IMR-90 (cell line): ENCODE data around the gene RFX2. TPM values are rescaled to one million over a fixed set of nuclear protein-coding genes. Genes with fewer than 3 reads are reported as not detected.

Experiments used
- ATAC-seq: fragments of 200-7000 bp; cut with Tn5 transposase; 2 replicates; pipeline ENCODE4 v1.9.1; 2020; ENCODE audit warnings: low read depth, mild to moderate bottlenecking, moderate library complexity
- BruUV-seq: library from RNA; stranded (reverse); fragments of 400-500 nt; replicated peaks from 2 replicates; lab custom pipeline; 2021; lab: Mats Ljungman, UMichigan
- CTCF ChIA-PET: fragments of 300-600 bp; formaldehyde crosslinking; extraction: SDS; loops from one replicate; lab custom pipeline; 2021; ENCODE audit warnings: antibody characterized with exemption; lab: Yijun Ruan, JAX
- POLR2A ChIA-PET: fragments of 300-600 bp; sonication (Branson Sonifier 250); formaldehyde crosslinking; loops from one replicate; lab custom pipeline; 2022; ENCODE audit warnings: antibody characterized with exemption; ENCODE audit not compliant: unreplicated experiment; lab: Charles Lee
- DNase-seq: peaks from one replicate; pipeline ENCODE4 v3.0.0; 2013
- H2AFZ ChIP-seq: replicated peaks from 2 replicates; pipeline ENCODE3; 2013; ENCODE audit warnings: low read length, mild to moderate bottlenecking; ENCODE audit not compliant: poor library complexity
- H2AK5ac ChIP-seq: 2 replicates; pipeline ENCODE4 v1.6.1; 2013; ENCODE audit warnings: low read depth, low read length, inconsistent platforms
- H2AK9ac ChIP-seq: replicated peaks from 2 replicates; pipeline ENCODE3; 2013; ENCODE audit warnings: mild to moderate bottlenecking, low read depth, low read length, moderate library complexity; ENCODE audit not compliant: poor library complexity
- H2BK120ac ChIP-seq: 2 replicates; pipeline ENCODE4 v1.6.1; 2013; ENCODE audit warnings: low read depth, low read length, inconsistent platforms
- H2BK15ac ChIP-seq: 3 replicates; pipeline ENCODE4 v1.6.1; 2013; ENCODE audit warnings: low read depth, low read length, inconsistent platforms
- H2BK20ac ChIP-seq: 2 replicates; pipeline ENCODE4 v1.6.1; 2013; ENCODE audit warnings: low read depth, mild to moderate bottlenecking, inconsistent platforms, low read length, moderate library complexity
- H2BK5ac ChIP-seq: 2 replicates; pipeline ENCODE4 v1.6.1; 2013; ENCODE audit warnings: mild to moderate bottlenecking, low read depth, low read length, inconsistent platforms; ENCODE audit not compliant: poor library complexity, severe bottlenecking
- H3K14ac ChIP-seq: replicated peaks from 2 replicates; pipeline ENCODE4 v1.6.1; 2013; ENCODE audit warnings: low read depth, low read length, inconsistent platforms
- H3K18ac ChIP-seq: 2 replicates; pipeline ENCODE4 v1.6.1; 2013; ENCODE audit warnings: low read depth, low read length, control low read depth
- H3K23ac ChIP-seq: 2 replicates; pipeline ENCODE4 v1.6.1; 2013; ENCODE audit warnings: low read depth, low read length, inconsistent platforms
- H3K27ac ChIP-seq: 2 replicates; pipeline ENCODE4 v1.5.1; 2013; ENCODE audit warnings: mild to moderate bottlenecking, control low read depth, low read length; ENCODE audit not compliant: insufficient read depth
- H3K27me3 ChIP-seq: 2 replicates; pipeline ENCODE4 v1.6.1; 2013; ENCODE audit warnings: low read length; ENCODE audit not compliant: control insufficient read depth, insufficient read depth
- H3K36me3 ChIP-seq: 2 replicates; pipeline ENCODE4 v1.6.1; 2013; ENCODE audit warnings: low read length, mixed read lengths; ENCODE audit not compliant: control insufficient read depth, insufficient read depth
- H3K4ac ChIP-seq: 2 replicates; pipeline ENCODE4 v1.6.1; 2013; ENCODE audit warnings: low read depth, low read length, inconsistent platforms
- H3K4me1 ChIP-seq: 2 replicates; pipeline ENCODE4 v1.6.1; 2013; ENCODE audit warnings: low read length, mixed read lengths; ENCODE audit not compliant: control insufficient read depth, insufficient read depth
- H3K4me2 ChIP-seq: 2 replicates; pipeline ENCODE4 v1.6.1; 2013; ENCODE audit warnings: low read depth, mild to moderate bottlenecking, control low read depth, low read length, moderate library complexity
- H3K4me3 ChIP-seq: 2 replicates; pipeline ENCODE4 v1.5.1; 2013; ENCODE audit warnings: low read depth, mild to moderate bottlenecking, control low read depth, low read length, moderate library complexity; ENCODE audit not compliant: insufficient read depth
- H3K56ac ChIP-seq: 2 replicates; pipeline ENCODE4 v1.6.1; 2013; ENCODE audit warnings: low read length, inconsistent platforms; ENCODE audit not compliant: insufficient read depth; ENCODE audit errors: extremely low read depth
- H3K79me1 ChIP-seq, 2 experiments: 2 replicates each; pipeline ENCODE4 v1.6.1; 2013; ENCODE audit warnings: low read length in 2 of 2, inconsistent platforms in 1 of 2, low read depth in 1 of 2
- H3K9ac ChIP-seq: 2 replicates; pipeline ENCODE4 v1.6.1; 2013; ENCODE audit warnings: low read depth, low read length, control low read depth
- H3K9me1 ChIP-seq: 2 replicates; pipeline ENCODE4 v1.6.1; 2013; ENCODE audit warnings: low read length, inconsistent platforms; ENCODE audit not compliant: insufficient read depth
- H3K9me3 ChIP-seq: 2 replicates; pipeline ENCODE4 v1.6.1; 2013; ENCODE audit warnings: low read length; ENCODE audit not compliant: control insufficient read depth, insufficient read depth
- H4K20me1 ChIP-seq: 2 replicates; pipeline ENCODE4 v1.6.1; 2013; ENCODE audit warnings: low read length, inconsistent platforms; ENCODE audit not compliant: insufficient read depth
- H4K5ac ChIP-seq: 2 replicates; pipeline ENCODE4 v1.6.1; 2013; ENCODE audit warnings: mild to moderate bottlenecking, low read depth, low read length, control low read depth
- H4K8ac ChIP-seq, 2 experiments: 2 replicates each; pipeline ENCODE4 v1.6.1; 2013; ENCODE audit warnings: low read depth in 2 of 2, low read length in 2 of 2, control low read depth in 1 of 2, inconsistent platforms in 1 of 2
- H4K91ac ChIP-seq: 2 replicates; pipeline ENCODE4 v1.6.1; 2013; ENCODE audit warnings: low read depth, low read length, inconsistent platforms; ENCODE audit not compliant: insufficient read depth
- BHLHE40 ChIP-seq: fragments of 150-350 bp; IDR thresholded peaks from 2 replicates; pipeline ENCODE4 v1.6.1; 2016; ENCODE audit warnings: mild to moderate bottlenecking, low read depth, low read length
- CEBPB ChIP-seq: IDR thresholded peaks from 2 replicates; pipeline ENCODE4 v1.6.1; 2012; ENCODE audit warnings: low read depth, low read length, improper control_type of control experiment
- MAFK ChIP-seq: IDR thresholded peaks from 2 replicates; pipeline ENCODE4 v1.6.1; 2012; ENCODE audit warnings: low read depth, low read length, improper control_type of control experiment
- MXI1 ChIP-seq: IDR thresholded peaks from 2 replicates; pipeline ENCODE4 v1.6.1; 2012; ENCODE audit warnings: low read depth, mild to moderate bottlenecking, low read length, moderate library complexity, borderline replicate concordance
- NFE2L2 ChIP-seq: fragments of 150-350 bp; IDR thresholded peaks from 2 replicates; pipeline ENCODE4 v1.6.1; 2016; ENCODE audit warnings: low read depth, mild to moderate bottlenecking, low read length
- POLR2A ChIP-seq: IDR thresholded peaks from 2 replicates; pipeline ENCODE4 v1.6.1; 2012; ENCODE audit warnings: mild to moderate bottlenecking, low read depth, low read length
- RAD21 ChIP-seq: IDR thresholded peaks from 2 replicates; pipeline ENCODE4 v1.6.1; 2012; ENCODE audit warnings: low read length, improper control_type of control experiment
- RFX5 ChIP-seq: IDR thresholded peaks from 2 replicates; pipeline ENCODE4 v1.8.0; 2012; ENCODE audit warnings: low read depth, mild to moderate bottlenecking, low read length, moderate library complexity
- USF2 ChIP-seq: fragments of 150-350 bp; IDR thresholded peaks from 2 replicates; pipeline ENCODE4 v1.6.1; 2017; ENCODE audit warnings: mild to moderate bottlenecking, antibody characterized with exemption, low read length, low read depth
- WGBS, 2 experiments: methylation state at CpG; one replicate each; pipeline versions ENCODE4 v1.1.5 to v1.1.7; 2013; ENCODE audit warnings: missing lambda C conversion rate in 2 of 2; ENCODE audit not compliant: insufficient read length in 1 of 2; ENCODE audit errors: extremely low coverage in 2 of 2; 5-methylcytosine and 5-hydroxymethylcytosine counted together
- dilution Hi-C: fragments of 300-500 bp; cut with HindIII; formaldehyde crosslinking; loops from one replicate; pipeline ENCODE4 v1.14.3; 2018; ENCODE audit warnings: low sequenced_read_pairs; ENCODE audit not compliant: unreplicated experiment
- in situ Hi-C: fragments of 300-500 bp; cut with MboI; formaldehyde crosslinking; loops from 3 replicates; pipeline ENCODE4 v1.14.3; 2019; ENCODE audit warnings: low sequenced_read_pairs, inconsistent platforms, mixed read lengths
- intact Hi-C: fragments of 100-400 bp; cut with micrococcal nuclease; formaldehyde crosslinking; loops from 2 replicates; pipeline ENCODE4 v1.10.0; 2022
- polyA plus RNA-seq, 3 experiments: library from polyadenylated mRNA; depleted of rRNA; stranded (reverse); fragments of >200 nt; gene quantifications; 2 replicates each; pipeline ENCODE4 v1.2.3, GENCODE V29; 2012; ENCODE audit warnings: low replicate concordance in 1 of 3
- total RNA-seq: library from RNA; depleted of rRNA; stranded (reverse); fragments of >200 nt; gene quantifications from 2 replicates; pipeline ENCODE4 v1.2.3, GENCODE V29; 2012
- TF ChIP-seq, protein P1 (sequence below): fragments of 150-350 bp; IDR thresholded peaks from 2 replicates; pipeline ENCODE4 v1.6.1; 2016; ENCODE audit warnings: low read depth, mild to moderate bottlenecking, low read length, moderate library complexity, borderline replicate concordance

RFX2 gene
- total and polyA plus RNA-seq, 2 of the 4 experiments (the other 2 are of a cell fraction): 2.2 to 4.9 TPM

DNA sequence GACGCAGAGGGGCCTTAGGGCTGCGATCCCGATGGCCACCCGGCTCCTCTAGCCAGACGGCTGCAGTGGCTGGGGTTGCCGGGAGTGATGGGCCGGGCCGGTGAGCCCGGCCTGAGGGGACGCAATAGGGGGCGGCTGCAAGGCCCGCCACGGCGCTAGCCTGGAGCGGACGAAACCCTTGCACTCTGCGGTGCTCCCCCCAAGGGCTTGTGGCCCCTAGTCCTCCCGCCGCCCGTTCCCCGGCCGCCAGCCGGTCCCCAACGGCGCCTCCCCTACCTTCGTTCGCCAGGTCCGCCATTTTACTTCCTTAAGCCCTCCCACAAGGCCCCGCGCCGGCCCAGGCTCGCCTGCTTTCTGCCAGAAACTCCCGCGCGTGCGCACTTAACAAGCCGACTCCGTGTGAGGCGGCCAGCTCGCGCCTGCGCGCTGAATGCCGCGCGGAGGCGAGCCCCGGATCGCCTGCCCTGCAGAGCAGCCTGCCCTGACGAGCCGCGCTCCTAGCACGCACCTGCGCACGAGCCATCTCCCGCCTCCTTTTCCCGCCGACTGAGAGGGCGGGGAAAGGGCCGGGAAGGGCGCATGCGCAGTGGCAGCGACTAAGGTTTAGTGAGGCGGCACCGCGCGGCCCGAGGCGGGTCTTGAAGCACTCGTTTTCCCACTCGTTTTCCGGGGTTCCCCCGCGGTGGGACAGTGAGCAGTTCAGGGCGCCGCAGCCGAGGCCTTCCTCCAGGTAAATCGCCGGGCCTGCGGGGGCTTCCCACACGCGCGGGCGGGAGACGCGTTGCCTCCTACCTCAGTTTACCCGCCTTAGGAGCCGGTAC, 132.3 kb downstream of the RFX2 start, which contains the start of gene RANBP3 (continued):
- TF ChIP-seq MXI1: peak; percentile 60; the same call in 1 of the 2 replicates
- TF ChIP-seq MAFK: no peak

GRCh38 chr19:5977222-5977784, 133.0 kb downstream of the RFX2 start:
- intact Hi-C loops: no loop called here
- Histone ChIP-seq H3K23ac (peak overlapping the region; percentile 68), H4K20me1 (peaks cover 45% of the 10 kb centered on the region), H3K79me1 (peaks cover 15 to 64% of the 10 kb centered on the region in 2 experiments), H3K27ac (peak overlapping the region; percentile 80), H3K9ac (peak overlapping the region; percentile 69), H4K8ac (peak overlapping the region; percentile 61 to 93; a peak in 3 of 4 replicates), H3K4me1 (peaks cover 14% of the 10 kb centered on the region), H2AFZ (peak overlapping the region; percentile 99), H2BK20ac (no peak overlapping the region), H2BK15ac (no peak overlapping the region), H2AK5ac (peak overlapping the region; percentile 85), H3K14ac (peak overlapping the region; percentile 85), H3K18ac (no peak overlapping the region), H3K9me1 (peaks cover 23% of the 10 kb centered on the region), H4K5ac (no peak overlapping the region), H3K4me3 (peak overlapping the region; percentile 61), H3K56ac (peak overlapping the region; percentile 46; the same call in 1 of the 2 replicates), H3K9me3 (no peaks in the 10 kb centered on the region), H3K36me3 (peaks cover 17% of the 10 kb centered on the region), H2AK9ac (peak overlapping the region; percentile 97), H2BK5ac (peak overlapping the region; percentile 79), H3K4ac (peak overlapping the region; percentile 86), H3K4me2 (peak overlapping the region; percentile 99), H2BK120ac (0 out of 2 replicates have a peak overlapping the region, but pooled peaks have one; percentile 40), H4K91ac (peak overlapping the region; percentile 49; the same call in 1 of the 2 replicates), H3K27me3 (no peaks in the 10 kb centered on the region)
- dilution Hi-C loops: no loop called here
- no TSS peak for BruUV-seq
- 0% methylated on average over 28 of the region's 43 CpGs; no CpG with 5 or more reads in 1 of the 2 experiments for WGBS, 2 experiments
- peak; percentile 6 for ATAC-seq
- ChIA-PET POLR2A (interaction anchor here (0.6 kb wide), 2 partner anchors 250 to 300 kb away, joined by 4 read pairs; no protein-coding TSS in a partner anchor), CTCF (interaction anchor here (1.0 kb wide), 1 partner anchor 9 kb away, joined by 4 read pairs; no protein-coding TSS in a partner anchor)
- in situ Hi-C loops: no loop called here
- DNase-seq: no peak
- TF ChIP-seq NFE2L2 (no peak), RAD21 (no peak), CEBPB (no peak), POLR2A (no peak), USF2 (no peak), BHLHE40 (no peak), MXI1 (no peak), MAFK (no peak), RFX5 (no peak)
- TF ChIP-seq, protein P1, sequence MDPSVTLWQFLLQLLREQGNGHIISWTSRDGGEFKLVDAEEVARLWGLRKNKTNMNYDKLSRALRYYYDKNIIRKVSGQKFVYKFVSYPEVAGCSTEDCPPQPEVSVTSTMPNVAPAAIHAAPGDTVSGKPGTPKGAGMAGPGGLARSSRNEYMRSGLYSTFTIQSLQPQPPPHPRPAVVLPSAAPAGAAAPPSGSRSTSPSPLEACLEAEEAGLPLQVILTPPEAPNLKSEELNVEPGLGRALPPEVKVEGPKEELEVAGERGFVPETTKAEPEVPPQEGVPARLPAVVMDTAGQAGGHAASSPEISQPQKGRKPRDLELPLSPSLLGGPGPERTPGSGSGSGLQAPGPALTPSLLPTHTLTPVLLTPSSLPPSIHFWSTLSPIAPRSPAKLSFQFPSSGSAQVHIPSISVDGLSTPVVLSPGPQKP: no peak
